ENCODE results near the gene CECR2.

CECR2 gene

DNA sequence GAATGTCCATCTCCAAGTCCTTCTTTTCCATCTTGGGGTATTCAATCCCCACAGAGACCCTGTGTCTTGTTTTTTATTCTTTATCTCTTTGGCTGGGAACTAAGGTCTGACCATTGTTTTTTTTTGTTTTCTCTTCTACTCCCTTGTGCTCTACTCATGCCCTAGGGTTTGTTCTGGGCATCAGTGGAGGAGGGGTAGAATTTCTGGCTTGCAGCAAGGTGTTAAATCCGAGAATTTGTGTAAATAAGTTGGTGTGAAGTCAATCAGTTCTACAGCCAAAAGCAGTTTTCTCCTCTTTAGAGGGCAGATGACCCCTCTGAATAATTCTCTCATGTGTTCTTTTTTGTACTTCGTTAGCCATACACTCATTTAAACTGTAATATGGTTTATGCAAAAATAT is 10.7 kb downstream of the CECR2 start:
- Mint-ChIP-seq H3K27me3 (peaks cover 5% of the 10 kb centered on the region), H3K36me3 (peaks cover 2% of the 10 kb centered on the region), H3K4me3 (no peak overlapping the region), H3K9me3 (peaks cover 7% of the 10 kb centered on the region), H3K27ac (no peak overlapping the region), H3K4me1 (no peaks in the 10 kb centered on the region)

DNA sequence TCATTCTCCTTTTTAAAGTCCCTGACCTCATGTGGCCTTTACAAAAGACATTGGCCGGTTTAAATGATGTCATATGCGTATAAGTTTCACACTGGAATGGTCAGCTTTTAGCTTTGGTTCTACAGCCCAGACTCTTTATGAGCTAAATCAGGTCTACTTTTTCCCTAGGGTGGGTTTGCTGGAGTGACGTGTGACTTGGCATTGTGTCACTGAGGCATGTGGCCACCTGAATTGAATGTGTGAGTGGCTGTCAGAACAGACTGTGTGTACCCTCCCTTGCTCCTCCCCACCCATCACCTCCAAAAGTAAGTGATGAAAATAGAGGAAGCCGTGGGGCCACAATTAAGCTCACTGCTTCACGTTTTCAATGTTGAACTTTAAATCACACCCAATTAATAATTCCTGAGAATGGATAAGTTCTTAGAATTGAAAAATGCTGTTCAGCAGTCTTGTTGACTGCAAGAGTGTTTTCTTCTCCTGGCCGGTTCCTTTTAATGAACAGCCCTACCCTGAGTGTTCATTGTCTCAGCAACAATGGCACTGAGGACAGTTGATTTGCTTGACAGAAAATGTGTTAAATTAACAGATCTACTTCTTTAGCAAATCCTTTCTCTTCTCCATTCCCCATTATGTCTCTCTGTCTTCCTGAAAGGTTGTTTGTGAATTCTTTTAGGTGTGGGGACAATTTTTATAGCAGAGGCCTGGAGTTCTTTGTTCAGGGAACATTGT is 11.3 kb downstream of the CECR2 start:
- Mint-ChIP-seq H3K9me3 (peaks cover 9% of the 10 kb centered on the region), H3K36me3 (peaks cover 2% of the 10 kb centered on the region), H3K4me3 (no peak overlapping the region), H3K27me3 (peaks cover 3% of the 10 kb centered on the region), H3K27ac (no peak overlapping the region), H3K4me1 (no peaks in the 10 kb centered on the region)

GRCh38 chr22:17381192-17381913 is 12.1 kb downstream of the CECR2 start:
- no peak overlapping the region for H3K4me3 Mint-ChIP-seq
- peaks cover 9% of the 10 kb centered on the region for H3K9me3 Mint-ChIP-seq
- peaks cover 3% of the 10 kb centered on the region for H3K27me3 Mint-ChIP-seq
- no peak overlapping the region for H3K27ac Mint-ChIP-seq
- H3K36me3 Mint-ChIP-seq, result peaks cover 2% of the 10 kb centered on the region
- H3K4me1 Mint-ChIP-seq, result no peaks in the 10 kb centered on the region

- H3K4me3 Mint-ChIP-seq, result no peak overlapping the region
- H3K4me1 Mint-ChIP-seq, result no peaks in the 10 kb centered on the region
- no peak overlapping the region for H3K27ac Mint-ChIP-seq
These were observed 15.5 kb downstream of the CECR2 start for GRCh38 chr22:17384612-17385330.

GRCh38 chr22:17387356-17387755 is 18.1 kb downstream of the CECR2 start:
- H3K9me3 Mint-ChIP-seq, result peaks cover 9% of the 10 kb centered on the region

More at GRCh38 chr22:17384612-17385330, 15.5 kb downstream of the CECR2 start:
- peaks cover 9% of the 10 kb centered on the region for H3K9me3 Mint-ChIP-seq
- peaks cover 2% of the 10 kb centered on the region for H3K36me3 Mint-ChIP-seq
- peaks cover 3% of the 10 kb centered on the region for H3K27me3 Mint-ChIP-seq

GRCh38 chr22:17388235-17388634 is 19.0 kb downstream of the CECR2 start:
- Mint-ChIP-seq H3K4me1 (no peaks in the 10 kb centered on the region), H3K27me3 (no peaks in the 10 kb centered on the region), H3K27ac (no peak overlapping the region), H3K36me3 (peaks cover 2% of the 10 kb centered on the region), H3K4me3 (no peak overlapping the region), H3K9me3 (peaks cover 9% of the 10 kb centered on the region)

More at GRCh38 chr22:17387356-17387755, 18.1 kb downstream of the CECR2 start:
- Mint-ChIP-seq H3K4me1 (no peaks in the 10 kb centered on the region), H3K27ac (no peak overlapping the region), H3K27me3 (peaks cover 1% of the 10 kb centered on the region), H3K36me3 (peaks cover 2% of the 10 kb centered on the region), H3K4me3 (no peak overlapping the region)

DNA sequence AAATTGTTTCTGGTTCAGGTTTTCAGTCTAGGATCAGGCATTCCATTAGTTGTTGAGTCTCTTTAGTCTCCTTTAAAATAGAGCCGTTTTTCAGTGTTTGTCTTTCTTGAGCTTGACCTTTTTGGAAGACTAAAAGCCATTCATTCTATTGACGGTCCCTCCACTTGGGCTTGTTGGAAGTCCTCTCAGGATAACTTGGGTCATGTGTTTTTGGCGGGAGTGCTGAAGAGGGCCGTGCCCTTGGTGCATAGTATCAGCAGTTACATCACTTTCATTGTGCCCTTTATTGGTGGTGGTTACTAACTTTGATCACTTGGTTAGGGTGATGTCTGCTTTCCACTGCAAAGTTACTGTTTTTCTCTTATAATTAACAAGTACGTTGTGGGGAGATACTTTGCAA is 20.8 kb downstream of the CECR2 start:
- H3K27me3 Mint-ChIP-seq, result no peaks in the 10 kb centered on the region
- H3K9me3 Mint-ChIP-seq, result peaks cover 1% of the 10 kb centered on the region
- H3K27ac Mint-ChIP-seq, result no peak overlapping the region
- H3K36me3 Mint-ChIP-seq, result no peaks in the 10 kb centered on the region
- H3K4me3 Mint-ChIP-seq, result no peak overlapping the region
- H3K4me1 Mint-ChIP-seq, result no peaks in the 10 kb centered on the region

DNA sequence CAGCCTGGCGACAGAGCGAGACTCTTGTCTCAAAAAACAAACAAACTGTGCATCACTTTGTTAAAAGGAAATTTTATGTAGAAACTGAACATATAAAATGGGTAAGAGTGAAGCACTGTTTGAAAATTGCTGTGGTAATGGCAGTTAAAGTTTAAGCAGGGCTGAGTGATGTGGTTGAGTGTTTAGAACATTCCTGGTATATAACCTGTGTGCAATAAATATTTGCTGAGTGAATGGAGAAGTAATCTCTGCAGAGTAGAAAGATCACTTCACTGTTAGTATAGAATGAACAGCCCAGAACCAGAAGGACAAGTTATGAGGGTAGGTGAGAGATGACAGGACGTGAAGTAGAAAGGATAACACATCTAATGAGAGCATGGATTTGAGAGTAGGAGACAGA is 27.3 kb downstream of the CECR2 start:
- Mint-ChIP-seq H3K4me3 (no peak overlapping the region), H3K4me1 (no peaks in the 10 kb centered on the region), H3K27me3 (no peaks in the 10 kb centered on the region), H3K9me3 (no peaks in the 10 kb centered on the region), H3K36me3 (no peaks in the 10 kb centered on the region), H3K27ac (no peak overlapping the region)

DNA sequence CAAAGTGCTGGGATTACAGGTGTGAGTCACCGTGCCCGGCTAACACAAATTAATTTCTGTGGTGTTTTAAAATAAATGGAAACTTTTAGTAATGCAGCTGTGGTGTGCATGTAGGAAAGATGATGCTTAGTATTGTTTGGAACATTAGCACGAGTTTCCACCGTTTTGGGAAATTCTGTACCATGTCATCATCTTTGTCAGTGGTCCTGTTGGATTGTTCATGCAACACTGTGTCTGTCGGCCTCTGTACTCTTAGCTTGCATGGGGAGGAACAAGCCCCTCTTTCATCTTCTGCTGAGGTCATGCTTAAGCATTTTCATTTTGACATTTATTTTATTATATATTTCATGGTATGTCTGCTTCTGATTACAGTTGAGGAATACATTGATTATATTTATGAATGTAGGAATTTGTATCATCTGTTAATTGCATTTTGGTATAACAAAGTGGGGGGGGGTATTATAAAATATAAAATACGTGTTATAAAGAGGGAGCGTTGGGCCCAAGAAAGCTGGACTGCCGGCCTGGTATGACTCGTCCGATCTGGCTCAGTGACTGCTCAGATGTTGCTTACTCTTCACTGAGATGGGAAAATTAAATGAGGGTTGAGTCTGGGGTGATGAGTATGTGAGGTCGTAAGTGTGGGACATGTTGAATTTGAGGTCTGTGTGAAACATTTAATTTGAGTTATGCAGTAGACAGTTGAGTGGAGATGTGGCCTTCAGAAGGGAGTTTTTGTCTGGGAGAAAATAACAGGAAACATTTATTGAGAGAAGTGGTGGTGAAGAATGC is 28.7 kb downstream of the CECR2 start:
- Mint-ChIP-seq H3K4me3 (no peak overlapping the region), H3K4me1 (no peaks in the 10 kb centered on the region), H3K27ac (no peak overlapping the region), H3K36me3 (no peaks in the 10 kb centered on the region), H3K9me3 (no peaks in the 10 kb centered on the region), H3K27me3 (no peaks in the 10 kb centered on the region)

GRCh38 chr22:17400305-17400704 is 31.0 kb downstream of the CECR2 start:
- H3K4me1 Mint-ChIP-seq, result no peaks in the 10 kb centered on the region
- H3K4me3 Mint-ChIP-seq, result no peak overlapping the region
- H3K36me3 Mint-ChIP-seq, result no peaks in the 10 kb centered on the region
- no peak overlapping the region for H3K27ac Mint-ChIP-seq
- no peaks in the 10 kb centered on the region for H3K9me3 Mint-ChIP-seq
- no peaks in the 10 kb centered on the region for H3K27me3 Mint-ChIP-seq

DNA sequence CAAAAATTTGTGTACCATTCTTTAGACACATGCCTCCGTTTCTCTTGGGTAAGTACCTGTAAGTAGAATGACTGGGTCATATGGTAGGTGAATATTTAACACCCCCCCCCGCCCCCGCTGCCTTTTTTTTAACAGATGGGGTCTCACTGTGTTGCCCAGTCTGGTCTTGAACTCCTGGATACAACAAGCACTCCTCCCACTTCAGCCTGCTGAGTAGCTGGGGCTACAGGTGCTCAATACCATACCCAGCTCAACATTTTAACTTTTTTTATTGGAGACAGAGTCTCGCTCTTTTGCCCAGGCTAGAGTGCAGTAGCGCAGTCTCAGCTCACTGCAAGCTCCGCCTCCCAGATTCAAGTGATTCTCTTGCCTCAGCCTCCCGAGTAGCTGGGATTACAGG is 32.5 kb downstream of the CECR2 start:
- Mint-ChIP-seq H3K27me3 (no peaks in the 10 kb centered on the region), H3K4me1 (no peaks in the 10 kb centered on the region), H3K27ac (no peak overlapping the region), H3K4me3 (no peak overlapping the region), H3K36me3 (no peaks in the 10 kb centered on the region), H3K9me3 (no peaks in the 10 kb centered on the region)

DNA sequence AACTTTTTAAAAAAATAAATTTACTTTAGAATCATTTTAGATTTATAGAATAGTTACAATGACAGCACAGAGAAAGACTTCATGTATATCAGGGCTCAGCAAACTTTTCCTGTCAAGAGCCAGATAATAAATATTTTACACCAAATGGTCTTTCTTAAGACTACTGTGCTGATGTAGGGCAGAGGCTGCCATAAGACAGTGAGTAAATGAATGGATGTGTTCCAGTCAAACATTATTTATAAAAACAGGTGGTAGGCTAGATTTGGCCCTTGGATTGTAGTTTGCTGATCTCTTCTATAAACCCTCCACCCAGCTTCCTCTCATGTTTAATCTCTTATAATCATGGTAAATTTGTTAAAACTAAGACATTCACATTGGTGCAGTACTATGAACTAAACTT is 33.0 kb downstream of the CECR2 start:
- Mint-ChIP-seq H3K4me3 (no peak overlapping the region), H3K9me3 (no peaks in the 10 kb centered on the region), H3K27ac (no peak overlapping the region), H3K4me1 (no peaks in the 10 kb centered on the region), H3K27me3 (no peaks in the 10 kb centered on the region), H3K36me3 (no peaks in the 10 kb centered on the region)

DNA sequence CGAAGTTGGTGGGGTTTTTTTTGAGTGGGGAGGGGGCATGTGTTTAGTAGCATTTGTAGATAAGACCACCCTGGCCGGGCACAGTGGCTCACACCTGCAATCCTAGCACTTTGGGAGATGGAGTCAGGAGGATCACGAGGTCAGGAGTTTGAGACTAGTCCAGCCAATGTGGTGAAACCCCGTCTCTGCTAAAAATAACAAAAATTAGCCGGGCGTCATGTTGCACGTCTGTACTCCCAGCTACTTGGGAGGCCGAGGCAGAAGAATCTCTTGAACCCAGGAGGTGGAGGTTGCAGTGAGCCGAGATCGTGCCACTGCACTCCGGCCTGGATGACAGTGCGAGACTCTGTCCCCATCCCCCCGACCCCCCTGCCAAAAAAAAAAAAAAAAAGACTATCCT is 34.6 kb downstream of the CECR2 start:
- Mint-ChIP-seq H3K27ac (no peak overlapping the region), H3K9me3 (no peaks in the 10 kb centered on the region), H3K4me1 (no peaks in the 10 kb centered on the region), H3K36me3 (no peaks in the 10 kb centered on the region), H3K4me3 (no peak overlapping the region), H3K27me3 (no peaks in the 10 kb centered on the region)

- Mint-ChIP-seq H3K4me1 (no peaks in the 10 kb centered on the region), H3K9me3 (no peaks in the 10 kb centered on the region), H3K4me3 (no peak overlapping the region), H3K27ac (no peak overlapping the region), H3K27me3 (no peaks in the 10 kb centered on the region), H3K36me3 (no peaks in the 10 kb centered on the region)
These were observed 38.4 kb downstream of the CECR2 start for GRCh38 chr22:17407643-17408042.

GRCh38 chr22:17410576-17410975 is 41.3 kb downstream of the CECR2 start:
- Mint-ChIP-seq H3K27ac (no peak overlapping the region), H3K4me3 (no peak overlapping the region), H3K36me3 (no peaks in the 10 kb centered on the region), H3K27me3 (no peaks in the 10 kb centered on the region), H3K9me3 (no peaks in the 10 kb centered on the region), H3K4me1 (no peaks in the 10 kb centered on the region)

Data from activated naive CD4-positive, alpha-beta T cell treated with anti-CD3 and anti-CD28 coated beads, Interleukin-2, amount 50 U/mL, for 24 hours (primary cell).